SHP77 treated with DMSO at 0.1 percent for 48 hours (cell line): ENCODE results near the gene ARHGAP26.

Experiments
- DNase-seq: peaks from one replicate; lab custom pipeline; 2025; lab: John Stamatoyannopoulos, UW

Gene ARHGAP26

DNA sequence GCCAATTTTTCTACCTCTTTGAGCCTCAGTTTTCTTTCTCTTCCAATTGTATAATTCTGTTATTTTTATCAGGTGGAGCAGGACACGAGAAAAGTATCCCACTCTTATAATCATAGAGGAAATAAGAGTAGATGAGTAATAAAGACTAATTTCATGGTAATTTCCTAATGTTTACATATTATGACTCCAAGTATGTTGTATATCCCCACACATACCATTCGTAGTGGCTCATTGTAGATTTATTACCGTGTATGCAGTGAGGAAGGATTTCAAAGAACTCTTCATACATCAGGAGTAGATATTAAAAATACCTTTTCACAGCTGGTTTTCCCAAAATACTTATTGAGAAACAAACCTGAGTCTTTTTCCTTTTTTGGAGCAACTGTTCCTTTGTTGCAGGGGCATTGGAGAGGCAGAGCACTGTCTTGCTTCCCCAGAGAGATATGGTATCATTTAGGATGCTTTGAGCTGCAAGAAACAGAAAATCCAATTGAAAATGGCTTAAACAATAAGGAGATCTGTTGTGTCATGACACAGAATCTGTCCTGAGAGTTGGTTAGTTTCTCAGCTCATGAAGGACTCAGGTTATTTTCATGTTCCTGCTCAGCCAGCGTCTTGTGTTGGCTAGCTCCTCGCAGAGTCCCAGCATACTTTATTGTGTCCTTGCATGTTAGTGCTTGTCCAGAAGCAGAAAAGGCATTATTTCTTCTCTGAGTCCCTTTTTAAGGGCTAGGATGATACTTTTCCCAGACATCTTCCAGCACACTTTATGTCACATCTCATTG is 291.2 kb downstream of the ARHGAP26 start:
- DNase-seq, result no peak

DNA sequence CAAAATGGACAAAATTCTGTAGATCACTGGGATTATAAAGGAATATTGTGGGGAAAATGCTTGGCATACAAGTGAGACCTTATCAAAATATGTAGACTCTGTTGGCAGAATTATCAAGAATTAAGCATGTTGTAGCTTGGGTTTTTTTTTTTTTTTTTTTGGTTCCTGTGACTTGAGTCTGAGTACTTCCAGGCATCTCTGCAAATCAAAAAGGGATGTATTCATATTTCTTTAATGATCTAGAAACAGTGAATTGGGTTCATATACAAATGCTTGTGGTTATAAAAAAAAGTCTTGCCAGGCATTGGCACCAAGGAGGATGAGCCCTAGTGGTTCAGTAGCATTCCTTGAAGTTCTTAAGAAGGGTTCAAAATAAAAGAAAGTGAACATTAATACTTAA is 292.2 kb downstream of the ARHGAP26 start:
- DNase-seq, result no peak

DNA sequence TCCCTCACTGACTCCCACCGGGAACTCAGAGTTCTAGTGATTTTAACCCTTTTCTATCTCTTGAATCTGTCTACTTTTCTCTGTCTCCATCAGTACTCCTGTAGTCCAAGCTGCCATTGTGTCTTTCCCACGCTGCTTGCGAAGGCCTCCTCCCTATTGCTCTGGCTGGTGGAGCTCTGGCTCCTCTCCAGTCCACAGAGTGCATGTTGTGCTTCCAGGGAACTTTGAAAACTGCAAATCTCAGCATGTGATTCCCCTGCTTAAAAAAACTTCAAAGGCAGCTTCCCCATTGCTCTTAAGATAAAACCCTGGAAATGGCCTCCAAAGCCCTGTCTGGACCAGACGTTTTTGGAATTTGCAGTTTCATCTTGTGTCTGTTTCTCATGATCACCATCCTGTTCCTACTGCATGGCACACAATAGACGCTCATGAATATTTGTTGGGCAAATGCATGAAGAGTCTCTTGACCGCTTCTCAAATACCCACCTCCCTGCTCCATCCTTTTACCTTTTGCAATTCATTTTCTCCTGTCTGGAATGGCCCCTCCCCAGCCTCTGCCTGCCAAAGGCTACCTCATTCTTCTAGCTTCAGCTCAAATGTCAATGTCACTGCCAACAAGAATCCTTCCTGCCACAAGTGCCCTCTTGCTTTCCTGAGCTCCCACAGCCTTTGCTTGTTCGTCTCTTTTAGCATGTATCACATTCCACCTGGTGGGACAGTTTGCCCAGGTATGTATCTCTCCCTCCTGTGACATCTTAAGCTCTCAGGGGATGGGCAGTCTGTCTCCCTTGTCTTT is 293.2 kb downstream of the ARHGAP26 start:
- no peak for DNase-seq

DNA sequence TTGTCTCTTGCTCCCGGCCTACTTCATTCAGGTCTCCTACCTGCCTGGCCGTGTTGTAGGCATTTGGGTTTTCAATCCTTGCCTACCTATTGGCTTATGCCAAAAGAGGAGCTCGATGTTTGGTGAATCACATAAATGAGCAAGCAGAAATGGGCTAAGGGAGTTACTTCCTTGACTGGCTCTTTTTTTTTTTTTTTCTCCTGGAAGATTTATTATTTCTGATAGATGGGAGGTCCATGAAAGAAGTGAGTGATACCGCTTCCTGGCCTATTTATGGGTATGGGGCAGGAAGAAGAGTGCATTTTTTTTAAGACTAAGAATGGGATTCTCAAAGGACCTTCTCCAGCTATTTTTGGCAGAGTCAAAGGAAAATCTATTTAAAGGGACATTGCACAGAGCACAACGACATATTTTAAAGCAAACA is 294.1 kb downstream of the ARHGAP26 start:
- DNase-seq, result no peak

DNA sequence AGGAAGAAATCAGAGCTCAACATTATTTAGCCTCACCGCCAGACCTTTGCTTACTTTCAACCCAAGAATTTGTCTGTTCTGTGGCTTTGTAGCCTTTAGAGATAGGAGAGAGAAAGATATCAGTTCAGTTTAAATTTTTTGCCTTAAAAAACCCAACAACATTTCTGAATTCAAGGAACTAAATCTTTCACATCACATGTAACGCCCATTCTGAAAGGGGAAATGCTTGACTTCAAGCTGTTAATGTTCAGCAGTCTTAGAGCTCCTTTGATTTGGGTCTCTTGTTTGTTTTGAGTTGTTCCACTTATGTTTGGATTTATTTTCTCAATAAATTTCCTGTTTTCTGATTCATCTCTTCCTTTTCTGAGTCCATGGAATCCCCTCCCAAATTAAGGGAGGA is 294.5 kb downstream of the ARHGAP26 start:
- DNase-seq, result no peak

DNA sequence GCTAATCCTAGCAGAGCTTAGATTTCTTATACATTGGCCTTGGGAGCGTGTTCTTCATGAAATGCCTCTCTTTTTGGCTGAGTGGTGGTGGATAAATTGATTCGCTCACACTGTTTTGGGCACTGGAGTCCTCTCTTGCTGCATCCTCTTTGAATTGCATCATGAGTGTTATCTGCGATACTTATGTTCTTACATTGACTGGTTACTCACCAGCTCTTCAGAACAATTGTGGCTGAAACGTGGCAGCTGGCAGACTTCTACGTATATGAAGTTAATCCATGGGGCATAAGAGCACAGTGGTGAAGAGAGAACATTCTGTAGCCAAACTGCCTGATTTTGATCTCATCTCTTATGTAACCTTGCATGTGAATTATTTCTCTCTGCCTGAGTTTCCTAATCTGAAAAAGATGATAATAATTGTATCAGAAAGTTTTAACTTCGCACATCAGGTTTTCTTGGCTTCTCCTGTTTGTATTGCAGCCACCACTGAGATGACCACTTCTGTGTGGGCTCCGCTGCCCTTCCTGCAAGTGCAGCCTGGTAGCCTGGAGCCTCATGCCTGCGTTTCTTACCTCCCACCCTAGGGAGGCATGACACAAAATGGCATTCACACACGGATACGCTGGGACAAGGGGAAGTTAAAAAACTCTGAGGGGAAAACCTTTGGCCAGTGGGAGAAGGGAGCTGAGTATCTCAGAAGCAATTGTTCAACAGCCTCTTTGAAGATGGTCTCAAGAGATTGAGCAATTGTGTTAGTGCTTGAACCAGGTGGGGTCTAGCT is 295.2 kb downstream of the ARHGAP26 start:
- DNase-seq, result no peak

DNA sequence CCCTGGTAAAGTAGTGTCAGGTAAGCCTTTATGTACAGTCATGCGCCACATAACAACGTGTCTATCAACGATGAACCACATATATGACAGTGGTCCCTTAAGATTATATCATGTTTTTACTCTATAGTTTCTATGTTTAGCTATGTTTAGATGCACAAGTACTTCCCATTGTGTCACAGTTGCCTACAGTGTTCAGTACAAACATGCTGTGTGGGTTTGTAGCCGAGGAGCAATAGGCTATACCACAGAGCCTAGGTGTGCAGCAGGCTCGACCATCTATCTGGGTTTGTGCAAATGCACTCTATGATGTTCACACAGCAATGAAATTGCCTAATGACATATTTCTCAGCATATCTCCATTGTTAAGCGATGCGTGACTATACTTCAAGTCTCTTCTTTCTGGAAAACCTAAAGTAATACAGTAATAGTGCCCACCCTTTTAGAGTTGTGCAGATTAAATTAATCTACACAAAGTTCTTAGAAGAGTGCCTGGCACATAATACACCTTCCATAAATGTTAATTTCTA is 295.9 kb downstream of the ARHGAP26 start:
- DNase-seq, result no peak

DNA sequence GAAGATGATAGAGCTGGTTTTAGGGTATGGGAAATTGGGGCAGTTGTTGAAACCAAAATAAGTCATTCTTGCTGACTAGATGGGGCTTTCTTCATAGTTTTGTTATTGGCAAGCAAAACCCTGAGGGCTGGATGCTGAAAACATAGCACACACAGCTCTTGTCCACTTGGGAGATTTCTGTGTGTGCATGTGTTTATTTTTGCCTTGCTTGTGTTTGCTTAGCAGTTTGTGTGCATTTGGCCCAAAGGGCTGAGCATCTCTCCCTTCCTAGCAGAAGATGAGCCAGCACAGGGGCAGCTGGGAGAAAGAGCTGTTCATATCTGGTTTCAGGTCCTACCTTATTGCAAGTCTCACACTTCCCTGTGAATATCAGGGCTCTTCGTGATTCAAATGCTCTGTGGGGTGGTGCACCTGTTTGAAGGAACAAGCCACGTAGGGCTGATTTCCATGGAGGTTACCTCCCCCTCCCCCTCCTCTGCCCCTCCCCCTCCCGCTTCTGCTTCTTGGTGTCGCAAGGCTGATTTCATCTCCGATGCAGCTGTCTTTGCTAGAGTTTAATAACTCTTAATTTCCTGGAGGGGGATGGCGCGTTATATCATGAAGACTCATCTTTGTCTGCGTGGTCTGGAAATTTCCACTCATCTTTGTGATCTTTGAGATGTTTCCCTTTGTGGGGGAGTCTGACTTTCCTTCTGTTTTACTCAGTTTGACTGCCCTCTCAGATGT is 296.5 kb downstream of the ARHGAP26 start:
- DNase-seq, result peak; percentile 61

DNA sequence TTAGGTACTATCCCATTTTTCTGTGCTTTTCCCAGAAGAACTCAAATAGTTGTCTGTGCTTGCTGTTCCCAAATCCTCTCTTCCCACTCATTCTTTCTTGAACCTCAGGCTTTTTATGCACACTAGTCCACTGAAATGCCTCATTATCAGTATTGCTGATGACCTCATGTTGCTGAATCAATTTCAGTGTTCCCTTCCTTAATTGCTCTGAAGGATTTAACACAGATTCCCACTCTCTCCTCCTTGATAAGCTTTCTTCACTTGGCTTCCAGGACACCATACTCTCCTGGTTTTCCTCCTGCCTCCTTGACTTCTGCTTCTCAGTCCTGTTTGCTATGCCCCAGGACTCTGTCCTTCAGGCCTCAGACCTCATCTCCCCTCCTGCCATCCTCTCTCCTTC is 298.5 kb downstream of the ARHGAP26 start:
- DNase-seq, result no peak

DNA sequence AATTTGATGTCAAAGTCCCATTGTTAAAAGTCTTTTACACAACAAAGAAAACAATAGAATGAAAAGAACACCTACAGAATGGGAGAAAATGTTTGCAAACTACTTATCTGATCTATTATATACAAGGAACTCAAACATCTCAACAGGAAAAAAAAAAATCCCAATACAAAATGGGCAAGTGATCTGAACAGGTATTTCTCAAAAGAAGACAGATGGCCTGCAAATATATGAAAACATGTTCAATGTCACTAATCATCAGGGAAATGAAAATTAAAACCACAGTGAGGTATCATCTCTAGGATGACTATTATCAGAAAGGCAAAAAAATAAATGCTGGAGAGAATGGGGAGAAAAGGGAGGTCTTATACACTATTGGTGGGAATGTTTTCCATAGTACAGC is 301.8 kb downstream of the ARHGAP26 start:
- no peak for DNase-seq

DNA sequence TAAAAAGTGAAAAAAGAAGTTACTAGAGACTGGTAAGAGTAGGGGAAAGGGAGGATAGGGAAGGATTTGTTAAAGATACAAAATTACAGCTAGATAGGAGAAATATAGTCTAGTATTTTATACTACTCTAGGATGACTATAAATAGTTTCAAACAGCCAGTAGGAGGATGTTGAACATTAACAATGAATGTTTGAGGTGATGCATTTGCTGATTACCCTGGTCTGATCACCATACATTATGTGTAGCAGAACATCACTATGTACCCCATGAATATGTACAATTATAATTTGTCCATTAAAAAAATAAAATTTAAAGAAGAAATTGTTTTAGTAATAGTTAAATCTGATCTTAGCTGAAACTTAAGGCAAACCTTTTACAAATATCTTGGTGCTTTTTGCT is 302.6 kb downstream of the ARHGAP26 start:
- no peak for DNase-seq

DNA sequence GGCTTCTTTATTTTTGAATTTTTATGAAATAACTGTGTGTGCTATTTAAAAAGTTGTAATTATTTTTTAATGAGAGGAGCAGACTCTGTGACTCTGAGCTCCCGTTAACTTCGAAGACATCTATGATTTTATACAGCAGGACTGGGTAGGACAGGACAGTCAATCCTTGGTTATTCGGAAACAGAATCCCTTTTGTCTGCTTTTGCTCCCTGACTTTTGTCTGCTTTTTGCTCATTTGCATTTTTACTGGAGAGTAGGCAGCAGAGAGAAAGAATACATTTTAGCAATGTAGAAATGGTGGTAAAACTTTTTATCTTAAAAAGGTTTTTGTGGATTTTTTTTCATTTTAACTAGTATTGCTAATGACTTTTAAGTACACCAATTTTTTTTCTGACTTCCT is 303.6 kb downstream of the ARHGAP26 start:
- DNase-seq, result no peak

DNA sequence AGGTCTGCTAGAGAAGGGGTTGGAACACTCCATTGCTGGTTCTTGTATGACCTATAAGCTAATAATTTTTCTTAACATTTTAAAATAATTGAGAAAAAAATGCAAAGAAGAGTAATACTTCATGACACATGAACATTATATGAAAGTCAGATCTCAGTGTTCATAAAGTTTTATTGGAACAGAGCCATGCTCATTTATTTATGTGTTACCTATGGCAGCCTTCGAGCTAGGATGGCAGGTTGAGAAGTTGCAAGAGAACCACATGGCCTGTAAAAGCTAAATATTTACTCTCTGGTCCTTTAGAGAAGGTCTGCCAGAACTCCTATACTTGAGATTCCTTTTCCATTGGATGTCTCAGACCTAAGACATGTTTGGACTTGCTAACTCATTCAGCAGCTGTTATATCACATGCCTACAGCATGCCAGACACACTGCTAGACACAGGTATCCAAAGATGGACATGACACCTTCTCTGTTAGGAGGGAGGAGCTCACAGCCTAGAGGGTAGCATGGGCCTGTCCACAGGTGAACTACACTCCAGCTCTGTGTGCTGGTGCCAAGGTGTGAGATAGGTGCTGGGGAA is 304.3 kb downstream of the ARHGAP26 start:
- DNase-seq, result no peak

DNA sequence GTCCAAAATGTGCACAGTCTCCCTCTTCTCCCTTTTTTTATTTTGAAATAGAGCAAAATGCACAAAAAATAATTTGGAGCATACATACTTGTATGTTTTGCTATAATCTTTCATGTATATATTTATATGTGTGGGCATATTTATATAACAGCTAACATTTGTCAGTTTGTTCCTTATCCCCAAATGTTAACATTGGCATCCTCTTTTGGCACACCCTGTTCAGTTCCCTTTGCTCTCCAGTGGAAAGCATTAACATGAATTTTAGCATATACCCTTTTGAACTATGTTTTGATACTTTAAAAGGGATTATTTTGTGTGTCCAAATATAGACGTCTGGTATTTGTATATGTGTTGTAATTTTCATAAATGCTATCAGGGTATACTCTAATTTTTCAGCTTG is 306.2 kb downstream of the ARHGAP26 start:
- no peak for DNase-seq

DNA sequence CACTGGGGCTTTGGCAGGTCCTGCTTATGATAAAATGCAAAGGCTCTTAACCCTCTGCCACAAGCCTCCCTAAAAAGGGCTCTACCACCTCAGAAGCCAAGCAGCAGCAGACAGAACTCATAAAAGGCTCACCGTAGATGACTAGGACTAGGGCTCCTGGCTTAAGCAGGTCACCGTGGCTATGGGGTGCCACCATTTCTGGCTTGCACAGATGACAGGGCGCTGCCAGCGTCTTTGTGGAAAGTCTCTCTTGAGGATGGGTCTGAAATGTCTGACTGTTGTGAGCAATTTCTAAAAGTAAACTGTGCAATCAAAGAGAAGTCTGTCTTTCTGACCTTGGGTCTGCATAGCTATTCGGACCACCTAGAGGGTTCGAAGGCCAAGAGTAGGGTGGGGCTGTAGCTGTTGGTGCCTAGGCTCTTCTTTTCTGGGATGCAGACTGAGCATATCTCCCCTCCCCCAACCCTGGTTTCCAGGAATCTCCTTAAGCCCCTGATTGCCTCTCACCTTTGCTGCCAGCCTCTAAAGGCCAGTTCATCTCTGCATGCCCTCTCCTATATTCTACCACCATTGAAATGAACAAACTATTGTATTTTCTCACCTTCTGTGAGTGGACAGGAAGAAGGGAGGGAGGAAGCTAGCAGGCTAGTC is 307.4 kb downstream of the ARHGAP26 start:
- no peak for DNase-seq

DNA sequence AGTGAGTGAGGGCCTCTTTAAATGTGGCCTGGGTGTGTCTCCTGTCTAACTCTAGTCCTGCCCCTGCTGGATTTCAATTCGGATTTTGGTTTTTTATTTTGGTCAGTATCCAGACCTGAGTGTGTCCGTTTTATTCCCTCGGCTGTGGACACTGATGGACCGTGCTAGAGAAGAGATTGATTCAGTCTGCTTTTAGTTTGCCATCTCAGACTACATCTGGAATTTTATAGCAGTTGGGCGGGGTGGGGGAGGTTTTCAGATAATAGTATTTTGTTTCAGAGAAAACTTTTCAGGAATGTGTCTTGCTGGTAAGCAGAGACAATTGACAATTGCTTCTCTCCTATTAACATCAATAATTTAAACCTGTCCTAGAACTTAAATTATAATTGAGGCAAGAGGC is 308.1 kb downstream of the ARHGAP26 start:
- no peak for DNase-seq

DNA sequence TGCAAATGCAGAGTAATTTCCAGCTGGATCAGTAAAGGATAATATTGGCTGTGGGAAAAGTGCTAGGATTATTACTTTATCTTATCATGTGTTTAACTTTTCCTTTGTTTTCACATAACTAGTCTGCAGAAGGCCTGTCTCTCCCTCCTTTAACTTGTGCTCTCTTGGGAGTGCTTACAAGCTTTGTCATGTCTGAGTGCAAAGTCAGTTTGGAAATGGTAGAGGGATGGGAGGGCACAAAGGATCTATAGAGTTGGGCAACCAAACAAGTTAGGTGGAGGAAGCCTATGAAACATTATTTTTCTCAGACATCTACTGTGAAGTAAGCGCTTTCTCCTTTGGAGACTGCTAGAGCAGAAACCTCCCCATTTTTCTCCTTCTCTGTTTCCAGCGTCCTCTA is 308.8 kb downstream of the ARHGAP26 start:
- DNase-seq, result no peak

DNA sequence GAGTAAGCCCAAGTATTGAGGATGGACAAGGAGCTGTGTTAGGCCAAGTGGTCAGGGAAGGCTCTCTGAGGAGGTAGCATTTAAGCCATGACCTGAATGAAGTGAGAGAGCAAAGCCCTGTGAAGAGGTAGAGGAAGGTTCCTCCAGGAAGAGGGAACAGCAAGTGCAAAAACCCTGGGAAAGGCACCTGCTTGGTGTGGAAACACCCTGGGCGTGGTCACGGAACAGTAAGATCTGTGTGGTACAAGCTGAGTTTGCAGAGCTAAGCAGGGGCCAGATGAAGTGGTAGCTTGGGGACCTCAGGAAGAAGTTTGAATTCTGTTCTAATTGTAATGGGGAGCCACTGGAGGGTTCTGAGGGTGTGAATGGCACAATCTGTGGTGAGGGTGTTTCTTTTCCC is 310.2 kb downstream of the ARHGAP26 start:
- DNase-seq, result no peak

DNA sequence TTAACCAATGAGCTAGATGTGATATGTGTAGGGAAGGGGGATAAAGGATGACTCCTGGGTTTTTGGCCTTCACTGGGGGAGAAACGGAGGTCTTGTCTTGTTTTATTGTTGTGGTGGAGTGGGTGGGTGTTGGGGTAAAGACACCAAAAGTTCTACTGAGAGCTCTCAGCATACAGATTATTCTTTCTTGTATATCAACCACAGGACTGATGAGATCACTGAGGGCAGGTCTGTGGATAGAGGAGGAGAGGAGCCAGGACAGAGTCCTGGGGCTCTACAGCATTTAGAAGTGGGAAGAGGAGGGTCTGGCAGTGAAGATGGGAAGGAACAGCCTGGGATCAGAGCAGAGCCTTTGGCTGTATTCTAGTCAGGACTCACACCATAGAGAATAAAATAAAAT is 310.8 kb downstream of the ARHGAP26 start:
- no peak for DNase-seq

DNA sequence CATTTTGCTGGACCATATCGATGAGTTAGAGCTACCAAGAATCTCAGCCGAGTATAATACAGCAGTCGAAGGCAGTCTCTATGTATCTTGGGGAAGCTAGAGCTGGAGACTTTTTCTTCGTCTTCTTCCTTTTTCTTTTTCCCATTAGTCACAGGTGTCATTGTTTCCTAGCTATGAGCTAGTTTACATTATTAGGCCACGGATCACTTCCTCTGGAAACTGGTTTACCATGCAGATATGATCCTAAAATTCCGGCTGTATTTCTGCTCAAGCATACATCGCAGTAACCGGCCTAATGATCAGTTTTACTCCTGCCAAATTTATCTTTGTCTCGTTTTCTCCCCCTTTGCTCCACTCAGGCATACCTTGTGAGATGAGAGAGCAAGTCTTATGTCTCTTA is 312.8 kb downstream of the ARHGAP26 start:
- no peak for DNase-seq

DNA sequence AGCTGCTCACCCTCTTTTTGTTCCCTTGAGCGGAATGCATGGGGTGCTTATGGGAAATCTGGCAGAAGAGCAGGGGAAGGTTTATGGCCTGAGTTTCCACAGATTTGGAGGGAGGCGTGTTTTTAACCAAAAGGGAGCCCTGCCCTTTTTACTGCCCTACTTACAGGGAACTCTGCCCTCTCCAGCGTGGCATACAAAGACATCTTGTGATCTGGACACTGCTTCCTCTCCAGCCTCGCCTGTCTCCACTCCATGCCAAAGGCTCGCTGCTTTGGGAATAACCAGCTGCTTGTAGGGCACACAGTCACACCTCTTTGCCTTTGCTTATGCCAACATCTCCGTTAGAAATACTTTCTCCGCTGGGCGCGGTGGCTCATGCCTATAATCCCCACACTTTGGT is 314.2 kb downstream of the ARHGAP26 start:
- no peak for DNase-seq
